ENCODE measurements around the gene MAPKBP1. TPM values are rescaled to one million over a fixed set of nuclear protein-coding genes. Genes with fewer than 3 reads are reported as not detected.
A peak's percentile ranks its signal among the peaks of the same experiment; 100 is the strongest.

The MAPKBP1 gene
- total and polyA plus RNA-seq, 2 of the 13 experiments (the other 11 are each of a cell fraction or from before 2014, with no cell fraction given), result 3.0 to 7.3 TPM

GRCh38 chr15:41849861-41850260, 75.6 kb downstream of the MAPKBP1 start:
- H3K9me3 ChIP-seq (ENCODE audit: low read length), result no peaks in the 10 kb centered on the region
- DNase-seq (ENCODE audit: low spot score), result no peak
- no peak overlapping the region for H3K4me3 ChIP-seq (replicated peaks in 1 of 3; ENCODE audit: insufficient read depth in 1 of 3, low read depth in 2 of 3, low read length in 3 of 3)
- ChIA-PET CTCF (ENCODE audit: low intra/inter-chr PET ratio, low total read pairs) (no interaction called here), POLR2A (no interaction called here)
- H3K79me2 ChIP-seq (ENCODE audit: insufficient read depth, low read length), result no peaks in the 10 kb centered on the region
- no peak for ATAC-seq
- no peak overlapping the region for H3K4me2 ChIP-seq (ENCODE audit: low read depth, low read length)
- no peaks in the 10 kb centered on the region; the same call in 1 of the 2 replicates for H4K20me1 ChIP-seq (ENCODE audit: insufficient read depth, low read length)
- peaks cover 4 to 5% of the 10 kb centered on the region in 2 experiments; a peak in 4 of 5 replicates for H3K27me3 ChIP-seq (ENCODE audit: control insufficient read depth in 1 of 2, insufficient read depth in 2 of 2, low read length in 2 of 2)
- BruUV-seq (replicated peaks), result no TSS peak
- H3K27ac ChIP-seq (ENCODE audit: extremely low read length, insufficient read depth, low read length), result no peak overlapping the region
- H3K4me1 ChIP-seq (ENCODE audit: insufficient read depth, low read length), result no peaks in the 10 kb centered on the region
- H3K36me3 ChIP-seq (replicated peaks in 1 of 2; ENCODE audit: control insufficient read depth in 1 of 2, insufficient read depth in 2 of 2, low read length in 2 of 2), result peaks cover 3 to 5% of the 10 kb centered on the region in 2 experiments; a peak in 1 of 5 replicates
- H2AFZ ChIP-seq (ENCODE audit: low read length), result no peak overlapping the region
- 59% methylated on average over 3 of the region's 8 CpGs for WGBS (ENCODE audit: low lambda C conversion rate)
- H3K9ac ChIP-seq (ENCODE audit: insufficient read depth, low read depth, low read length), result no peak overlapping the region
- no peak for FAIRE-seq
- in situ Hi-C loops (cut with HindIII; ENCODE audit: extremely low pct_ligation_motif_present, low pct_unique_long_range_greater_than_20kb) (no loop called here), intact Hi-C loops (cut with micrococcal nuclease; ENCODE audit: unreplicated experiment) (no loop called here)
- TF ChIP-seq ZBTB10 (CRISPR knock-in tag; IDR thresholded peaks at IDR 0.05; ENCODE audit: borderline replicate concordance) (no peak), KDM1A (CRISPR knock-in tag; IDR thresholded peaks at IDR 0.05) (no peak), CBX1 (IDR thresholded peaks at IDR 0.05; ENCODE audit: low read depth) (no peak), NFIB (CRISPR knock-in tag; IDR thresholded peaks at IDR 0.05; ENCODE audit: borderline replicate concordance) (no peak), ZFP91 (CRISPR knock-in tag; IDR thresholded peaks at IDR 0.05; ENCODE audit: borderline replicate concordance) (0 out of 2 replicates have a peak, but pooled peaks have one; percentile 6), PPARG (CRISPR knock-in tag; conservative IDR thresholded peaks at IDR 0.05) (no peak), YEATS4 (CRISPR knock-in tag; IDR thresholded peaks at IDR 0.05; ENCODE audit: borderline replicate concordance) (no peak), AGO2 (optimal IDR thresholded peaks at IDR 0.05; ENCODE audit: low read depth, low read length) (peak; percentile 45), AGO1 (IDR thresholded peaks at IDR 0.05; ENCODE audit: low read depth, low read length, poor library complexity, severe bottlenecking) (no peak), ZSCAN25 (CRISPR knock-in tag; IDR thresholded peaks at IDR 0.05) (no peak), ZNF878 (CRISPR knock-in tag; IDR thresholded peaks at IDR 0.05) (no peak), AKAP8 (CRISPR knock-in tag; IDR thresholded peaks at IDR 0.05) (0 out of 2 replicates have a peak, but pooled peaks have one; percentile 8)
